ENCODE data around the gene PIAS4.

The PIAS4 gene

DNA sequence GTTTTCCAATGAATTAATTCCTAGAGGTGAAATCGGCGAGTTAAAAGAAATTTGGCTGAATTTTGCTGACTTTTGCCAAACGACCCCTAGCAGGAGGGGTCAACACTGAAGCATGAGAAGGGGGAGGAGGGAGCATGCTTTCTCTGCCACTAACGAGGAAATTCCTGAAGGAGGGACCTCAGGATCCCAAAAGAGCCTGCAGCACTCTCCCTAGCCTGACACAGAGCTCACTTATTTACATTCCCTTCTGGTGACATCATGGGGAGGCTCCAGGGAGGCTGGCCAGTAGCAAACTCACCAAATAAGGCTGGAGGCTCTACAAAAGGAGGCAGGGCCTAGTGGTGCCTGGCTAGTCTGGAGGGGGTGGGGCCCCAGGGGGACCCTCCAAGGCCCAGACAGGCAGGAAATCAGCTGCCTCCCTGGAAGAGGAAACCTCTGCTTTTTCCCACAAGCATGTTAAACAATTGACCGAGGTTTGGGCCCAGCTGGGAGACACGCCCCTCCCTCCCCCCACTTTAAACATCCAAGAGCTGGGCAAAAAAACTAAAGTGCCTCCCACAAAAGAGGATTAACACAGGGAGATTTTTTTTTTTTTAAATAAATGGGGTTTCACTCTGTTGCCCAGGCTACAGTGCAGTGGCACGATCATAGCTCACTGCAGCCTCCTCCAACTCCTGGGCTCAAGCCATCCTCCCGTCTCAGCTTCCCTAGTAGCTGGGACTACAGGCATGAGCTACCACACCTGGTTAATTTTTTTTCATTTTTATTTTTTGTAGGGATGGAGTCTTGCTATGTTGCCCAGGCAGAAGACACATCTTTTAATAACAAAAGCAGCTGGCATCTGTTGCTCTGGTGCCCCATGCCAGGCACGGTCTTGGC lies 38.7 kb upstream of the PIAS4 start (continued):
- TF ChIP-seq ZNF518A (tag by site-specific recombination; conservative IDR thresholded peaks at IDR 0.05; ENCODE audit: low read depth) (0 out of 2 replicates have a peak, but pooled peaks have one; percentile 16), ZNF48 (tag by site-specific recombination; IDR thresholded peaks at IDR 0.05) (no peak), ZNF324 (tag by site-specific recombination; IDR thresholded peaks at IDR 0.05) (peak; percentile 66; the same call in 1 of the 2 replicates), ZNF660 (tag by site-specific recombination; IDR thresholded peaks at IDR 0.05) (peak; percentile 86), MYNN (tag by site-specific recombination; IDR thresholded peaks at IDR 0.05; ENCODE audit: borderline replicate concordance) (no peak), ZNF549 (tag by site-specific recombination; IDR thresholded peaks at IDR 0.05) (no peak), GLI4 (tag by site-specific recombination; IDR thresholded peaks at IDR 0.05) (no peak), REPIN1 (tag by site-specific recombination; IDR thresholded peaks at IDR 0.05; ENCODE audit: low read depth) (no peak), EGR2 (tag by site-specific recombination; IDR thresholded peaks at IDR 0.05; ENCODE audit: low read depth) (no peak), ZNF214 (tag by site-specific recombination; IDR thresholded peaks at IDR 0.05; ENCODE audit: borderline replicate concordance) (no peak), OVOL3 (tag by site-specific recombination; IDR thresholded peaks at IDR 0.05) (no peak), ZNF341 (tag by site-specific recombination; IDR thresholded peaks at IDR 0.05; ENCODE audit: low read depth) (peak; percentile 80), ZNF664 (tag by site-specific recombination; IDR thresholded peaks at IDR 0.05) (no peak), ZNF121 (tag by site-specific recombination; IDR thresholded peaks at IDR 0.05) (peak; percentile 98), GLIS1 (tag by site-specific recombination; IDR thresholded peaks at IDR 0.05) (peak; percentile 93), KLF1 (tag by site-specific recombination; IDR thresholded peaks at IDR 0.05) (peak; percentile 58; the same call in 1 of the 2 replicates), ZNF626 (tag by site-specific recombination; IDR thresholded peaks at IDR 0.05) (no peak), ZNF140 (tag by site-specific recombination; IDR thresholded peaks at IDR 0.05) (no peak), ZNF174 (tag by site-specific recombination; IDR thresholded peaks at IDR 0.05) (no peak), ZNF423 (tag by site-specific recombination; IDR thresholded peaks at IDR 0.05) (no peak), ZNF571 (tag by site-specific recombination; IDR thresholded peaks at IDR 0.05) (no peak), KLF9 (tag by site-specific recombination; IDR thresholded peaks at IDR 0.05; ENCODE audit: low read depth) (peak; percentile 90), ZNF112 (tag by site-specific recombination; IDR thresholded peaks at IDR 0.05) (no peak), ZNF239 (tag by site-specific recombination; IDR thresholded peaks at IDR 0.05) (no peak), ZNF175 (tag by site-specific recombination; IDR thresholded peaks at IDR 0.05) (no peak), ZNF10 (tag by site-specific recombination; IDR thresholded peaks at IDR 0.05) (no peak), ZNF426 (tag by site-specific recombination; IDR thresholded peaks at IDR 0.05) (no peak), ZNF623 (tag by site-specific recombination; IDR thresholded peaks at IDR 0.05) (no peak), INSM2 (tag by site-specific recombination; IDR thresholded peaks at IDR 0.05) (peak; percentile 83), RBAK (tag by site-specific recombination; IDR thresholded peaks at IDR 0.05) (no peak), TCF7L2 (IDR thresholded peaks at IDR 0.05; ENCODE audit: borderline replicate concordance, low read depth, low read length) (no peak), ZNF292 (tag by site-specific recombination; IDR thresholded peaks at IDR 0.05; ENCODE audit: borderline replicate concordance, low read depth) (no peak), ZFP3 (tag by site-specific recombination; IDR thresholded peaks at IDR 0.05; ENCODE audit: low read depth) (no peak), HOXD13 (CRISPR knock-in tag; IDR thresholded peaks at IDR 0.05; ENCODE audit: borderline replicate concordance) (no peak)
- TF ChIP-seq, protein P1, sequence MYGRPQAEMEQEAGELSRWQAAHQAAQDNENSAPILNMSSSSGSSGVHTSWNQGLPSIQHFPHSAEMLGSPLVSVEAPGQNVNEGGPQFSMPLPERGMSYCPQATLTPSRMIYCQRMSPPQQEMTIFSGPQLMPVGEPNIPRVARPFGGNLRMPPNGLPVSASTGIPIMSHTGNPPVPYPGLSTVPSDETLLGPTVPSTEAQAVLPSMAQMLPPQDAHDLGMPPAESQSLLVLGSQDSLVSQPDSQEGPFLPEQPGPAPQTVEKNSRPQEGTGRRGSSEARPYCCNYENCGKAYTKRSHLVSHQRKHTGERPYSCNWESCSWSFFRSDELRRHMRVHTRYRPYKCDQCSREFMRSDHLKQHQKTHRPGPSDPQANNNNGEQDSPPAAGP (tag by site-specific recombination; IDR thresholded peaks at IDR 0.05): peak; percentile 74

Measured in HEK293 (cell line).